Measurements from ENCODE around the gene NEK10.

DNA sequence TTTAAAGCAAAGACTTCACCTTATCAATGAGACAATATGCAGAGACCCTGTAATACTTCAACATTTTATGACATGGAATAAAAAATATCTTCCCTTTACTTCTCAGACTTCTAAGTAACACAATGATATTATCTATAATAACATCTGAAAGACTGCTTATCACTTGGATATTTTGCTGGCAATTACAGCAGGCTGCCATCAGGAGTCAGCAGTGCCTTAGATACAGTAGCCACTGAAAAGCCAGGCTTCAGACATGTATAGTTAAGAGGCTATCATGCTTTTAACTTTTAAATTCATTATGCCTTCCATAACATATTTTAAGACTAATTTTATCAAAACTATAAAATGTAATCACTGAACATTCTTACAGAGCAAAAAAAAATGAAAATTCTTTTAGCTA is 227.5 kb downstream of the NEK10 start:
- no peak for TF ChIP-seq POLR2A (IDR thresholded peaks at IDR 0.05; ENCODE audit: low read length)
- no peak for TF ChIP-seq GATA1 (IDR thresholded peaks at IDR 0.05; ENCODE audit: low read depth, low read length)

Data from erythroblast (primary cell).